Left ventricle myocardium inferior (tissue), 1 donor: ENCODE data around the gene CNIH3. TPM values are rescaled to one million over a fixed set of nuclear protein-coding genes. Genes with fewer than 3 reads are reported as not detected.

Experiments
- DNase-seq: peaks from one replicate; pipeline ENCODE4 v3.0.0-alpha.2; 2020
- H3K27ac ChIP-seq: fragments of 200-600 bp; replicated peaks from 2 replicates; pipeline ENCODE4 v1.8.0; 2021
- H3K27me3 ChIP-seq: fragments of 200-600 bp; 2 replicates; pipeline ENCODE4 v1.8.0; 2021; ENCODE audit warnings: low read depth
- H3K36me3 ChIP-seq: fragments of 200-600 bp; 2 replicates; pipeline ENCODE4 v1.8.0; 2021
- H3K4me1 ChIP-seq: fragments of 200-600 bp; 2 replicates; pipeline ENCODE4 v1.8.0; 2021
- H3K4me3 ChIP-seq: fragments of 200-600 bp; 2 replicates; pipeline ENCODE4 v1.8.0; 2021; ENCODE audit warnings: mild to moderate bottlenecking, moderate library complexity
- H3K9me3 ChIP-seq: fragments of 200-600 bp; replicated peaks from 2 replicates; pipeline ENCODE4 v1.8.0; 2021
- CTCF ChIP-seq: fragments of 200-600 bp; IDR thresholded peaks from 2 replicates; pipeline ENCODE4 v1.8.0; 2021; ENCODE audit warnings: antibody characterized with exemption, mild to moderate bottlenecking, borderline replicate concordance
- intact Hi-C: fragments of 100-400 bp; cut with micrococcal nuclease; formaldehyde crosslinking; loops from one replicate; pipeline ENCODE4 v1.11.0; 2022
- total RNA-seq: library from RNA; stranded (reverse); fragmentation: NEBNext Ultra II Directional; extraction: Animal tissue kit (Norgen Biotek cat#: 25700); gene quantifications from one replicate; pipeline ENCODE4 v1.2.1, GENCODE V29; 2021
- donor health status: DM: no; HTN: yes; CAD: no; lungs with severe emphysema.

CNIH3 gene
- total RNA-seq, 1 donor from 2014 or later: 1.1 TPM

- Histone ChIP-seq H3K4me3 (no peak overlapping the region), H3K4me1 (no peaks in the 10 kb centered on the region), H3K9me3 (peaks cover 12% of the 10 kb centered on the region), H3K27ac (no peak overlapping the region), H3K36me3 (no peaks in the 10 kb centered on the region), H3K27me3 (no peaks in the 10 kb centered on the region)
- TF ChIP-seq CTCF: no peak
- DNase-seq: no peak
- intact Hi-C loops: no loop called here
Measured at GRCh38 chr1:224582041-224582440, 34.1 kb upstream of the CNIH3 start.

DNA sequence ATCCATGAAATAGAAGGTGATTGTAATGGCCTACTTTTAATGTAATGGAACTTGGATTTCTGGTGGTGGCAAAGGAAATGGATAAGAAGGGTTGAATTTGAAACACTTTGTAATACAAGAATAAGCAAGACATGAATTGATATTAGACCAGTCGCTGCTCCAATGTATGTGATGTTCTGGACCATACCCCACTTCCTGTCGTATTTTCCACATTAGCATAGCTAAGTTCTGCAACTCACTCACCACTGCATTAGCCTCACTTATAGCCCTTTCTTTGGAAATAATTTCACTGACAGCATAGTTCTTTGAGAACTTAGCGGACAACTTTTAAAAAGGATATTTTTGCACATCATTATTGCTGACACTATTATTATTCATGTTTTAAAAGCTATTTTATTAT, 32.3 kb upstream of the CNIH3 start:
- intact Hi-C loops: no loop called here
- Histone ChIP-seq H3K4me1 (no peaks in the 10 kb centered on the region), H3K36me3 (no peaks in the 10 kb centered on the region), H3K9me3 (no peaks in the 10 kb centered on the region), H3K4me3 (no peak overlapping the region), H3K27ac (no peak overlapping the region), H3K27me3 (no peaks in the 10 kb centered on the region)
- TF ChIP-seq CTCF: no peak
- no peak for DNase-seq

DNA sequence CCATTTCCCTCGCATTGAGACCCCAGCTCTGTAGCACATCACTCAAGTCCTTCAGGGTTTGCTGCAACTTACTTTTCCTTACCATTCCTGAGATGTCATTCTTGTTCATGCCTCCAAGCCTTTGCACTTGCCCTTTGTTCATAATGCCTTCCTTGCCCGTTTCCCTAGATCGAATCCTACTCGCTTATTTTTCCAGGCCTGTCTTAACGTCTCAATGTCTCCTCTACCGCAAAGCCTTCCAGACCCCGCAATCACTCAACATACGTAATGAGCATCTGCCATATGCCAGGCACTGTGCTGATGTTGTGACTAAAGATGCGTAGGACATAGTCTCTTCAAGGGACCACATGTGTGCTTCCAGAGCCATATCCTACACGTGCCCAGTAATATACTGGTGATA, 31.1 kb upstream of the CNIH3 start:
- H3K27ac ChIP-seq: no peak overlapping the region
- no peaks in the 10 kb centered on the region for H3K9me3 ChIP-seq
- no peaks in the 10 kb centered on the region for H3K4me1 ChIP-seq
- no peaks in the 10 kb centered on the region for H3K36me3 ChIP-seq
- H3K4me3 ChIP-seq: no peak overlapping the region
- intact Hi-C loops: no loop called here
- no peak for DNase-seq
- no peak for TF ChIP-seq CTCF
- no peaks in the 10 kb centered on the region for H3K27me3 ChIP-seq

GRCh38 chr1:224587051-224587450, 29.1 kb upstream of the CNIH3 start:
- DNase-seq: no peak
- Histone ChIP-seq H3K9me3 (no peaks in the 10 kb centered on the region), H3K4me1 (no peaks in the 10 kb centered on the region), H3K27me3 (no peaks in the 10 kb centered on the region), H3K4me3 (no peak overlapping the region), H3K27ac (no peak overlapping the region), H3K36me3 (no peaks in the 10 kb centered on the region)
- intact Hi-C loops: no loop called here
- no peak for TF ChIP-seq CTCF

DNA sequence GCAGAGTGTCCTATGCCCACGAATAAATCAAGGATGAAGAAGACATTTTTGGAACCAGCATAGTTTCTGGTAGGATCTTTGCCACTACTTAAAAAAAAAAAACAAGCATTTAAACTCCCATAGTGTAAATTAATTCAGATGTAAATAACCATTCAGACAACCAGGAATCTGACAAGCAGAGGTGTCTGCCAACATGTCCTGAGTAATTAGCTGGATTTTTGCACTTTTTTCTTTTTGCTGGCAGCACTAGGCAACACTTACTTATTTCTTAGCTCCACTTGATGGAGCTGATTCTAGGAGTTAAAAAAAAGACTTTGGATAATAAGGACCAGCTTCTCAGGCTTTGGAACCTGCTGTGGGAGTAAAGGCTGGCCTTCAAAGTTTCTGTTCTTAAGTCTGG, 27.6 kb upstream of the CNIH3 start:
- intact Hi-C loops: no loop called here

More for the DNA sequence above, 27.6 kb upstream of the CNIH3 start:
- Histone ChIP-seq H3K27ac (no peak overlapping the region), H3K36me3 (no peaks in the 10 kb centered on the region), H3K4me1 (no peaks in the 10 kb centered on the region), H3K27me3 (no peaks in the 10 kb centered on the region), H3K4me3 (no peak overlapping the region), H3K9me3 (no peaks in the 10 kb centered on the region)
- no peak for TF ChIP-seq CTCF
- DNase-seq: no peak
